ENCODE data around the gene C11orf98. TPM values are rescaled to one million over a fixed set of nuclear protein-coding genes. Genes with fewer than 3 reads are reported as not detected.

C11orf98 gene
- total and polyA plus RNA-seq, 2 donors (not counting 3 experiments of a cell fraction or from before 2014, with no cell fraction given): 39.5 to 61.0 TPM

DNA sequence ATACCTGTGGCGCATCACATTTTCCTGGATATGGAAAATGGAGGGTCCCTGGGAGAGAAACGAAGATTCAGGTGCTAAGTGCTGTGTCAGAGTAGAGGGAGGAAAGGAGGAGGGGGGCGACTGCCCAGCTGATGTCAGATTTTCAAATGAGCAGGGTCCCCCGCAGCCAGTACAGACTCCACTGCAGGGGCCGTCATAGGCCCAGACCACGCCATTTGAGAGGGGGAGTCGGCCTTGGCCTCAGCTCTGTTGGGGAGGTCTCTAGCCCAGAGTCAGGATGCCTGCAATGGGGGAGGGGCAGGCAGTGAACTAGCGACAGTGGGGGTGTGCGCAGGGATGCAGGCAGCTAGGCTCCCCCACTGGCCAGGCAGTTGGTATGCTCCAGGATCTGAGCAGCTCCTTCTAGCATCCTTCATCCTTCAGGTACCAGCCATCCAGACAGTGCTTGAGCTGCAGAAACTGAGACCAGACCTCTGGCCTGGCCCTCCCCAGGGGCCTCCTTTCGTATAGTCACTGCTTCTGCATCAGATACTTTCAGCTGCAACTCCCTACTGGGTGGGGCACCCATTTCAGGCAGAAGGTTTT, 42.4 kb upstream of the C11orf98 start, which contains the start of the genes BSCL2 and GNG3:
Gene BSCL2, minus strand, starts transcription at position 148 of the 585 bp plus-strand sequence. CDS start 229 bp downstream, outside the sequence.
Gene GNG3, plus strand, starts transcription at position 400 of the 585 bp plus-strand sequence. CDS start 620 bp downstream, outside the sequence.
- Histone ChIP-seq H3K9ac (replicated peaks; ENCODE audit: extremely low read depth, insufficient read depth, low read length) (no peak within 1 kb of the TSS), H3K4me1 (ENCODE audit: control insufficient read depth, extremely low read depth, insufficient read depth, low read length) (peaks cover 25% of the 10 kb centered on the region), H2AFZ (ENCODE audit: low read depth, low read length) (peak within 1 kb of the TSS; percentile 89), H4K20me1 (replicated peaks; ENCODE audit: control insufficient read depth, extremely low read depth, insufficient read depth, low read length) (no peaks in the 10 kb centered on the region), H3K9me1 (replicated peaks; ENCODE audit: control insufficient read depth, extremely low read depth, insufficient read depth, low read length) (no peaks in the 10 kb centered on the region), H3K27me3 (ENCODE audit: control insufficient read depth in 2 of 2, insufficient read depth in 2 of 2, low read length in 2 of 2) (no peaks in the 10 kb centered on the region), H3K36me3 (ENCODE audit: control insufficient read depth in 2 of 2, extremely low read depth in 1 of 2, insufficient read depth in 2 of 2, low read length in 2 of 2) (peaks cover 2 to 10% of the 10 kb centered on the region in 2 experiments), H3K9me3 (replicated peaks; ENCODE audit: control insufficient read depth, insufficient read depth, low read length) (no peaks in the 10 kb centered on the region), H3K79me2 (ENCODE audit: control insufficient read depth, insufficient read depth, low read length) (no peaks in the 10 kb centered on the region), H3K4me3 (replicated peaks in 1 of 3; ENCODE audit: insufficient read depth in 1 of 3, low read depth in 1 of 3, low read length in 3 of 3) (peak within 1 kb of the TSS in 2 of 3 experiments; percentile 41 to 60), H3K27ac (ENCODE audit: insufficient read depth, low read depth, low read length) (no peak within 1 kb of the TSS), H3K4me2 (ENCODE audit: insufficient read depth, low read length) (peak within 1 kb of the TSS; percentile 82)
- POLR2A ChIA-PET: interaction anchor here (0.6 kb wide), 1 partner anchor 76 kb away, joined by 7 read pairs; no protein-coding TSS in a partner anchor
- TF ChIP-seq POLR2A (IDR thresholded peaks at IDR 0.05; ENCODE audit: low read depth, low read length) (no peak), JUN (IDR thresholded peaks at IDR 0.05; ENCODE audit: borderline replicate concordance, insufficient read depth, insufficient read length, low read depth) (no peak), GATA2 (IDR thresholded peaks at IDR 0.05; ENCODE audit: insufficient read depth, insufficient read length, low read depth, low read length) (no peak), POLR2AphosphoS5 (IDR thresholded peaks at IDR 0.05; ENCODE audit: insufficient read depth, low read depth, low read length) (no peak), EZH2 (IDR thresholded peaks at IDR 0.05; ENCODE audit: borderline replicate concordance, low read depth, low read length, severe bottlenecking) (no peak), FOS (IDR thresholded peaks at IDR 0.05; ENCODE audit: borderline replicate concordance, insufficient read depth, low read length) (no peak), MYC (IDR thresholded peaks at IDR 0.05; ENCODE audit: low read depth, low read length) (no peak)
- TF ChIP-seq, protein P1, sequence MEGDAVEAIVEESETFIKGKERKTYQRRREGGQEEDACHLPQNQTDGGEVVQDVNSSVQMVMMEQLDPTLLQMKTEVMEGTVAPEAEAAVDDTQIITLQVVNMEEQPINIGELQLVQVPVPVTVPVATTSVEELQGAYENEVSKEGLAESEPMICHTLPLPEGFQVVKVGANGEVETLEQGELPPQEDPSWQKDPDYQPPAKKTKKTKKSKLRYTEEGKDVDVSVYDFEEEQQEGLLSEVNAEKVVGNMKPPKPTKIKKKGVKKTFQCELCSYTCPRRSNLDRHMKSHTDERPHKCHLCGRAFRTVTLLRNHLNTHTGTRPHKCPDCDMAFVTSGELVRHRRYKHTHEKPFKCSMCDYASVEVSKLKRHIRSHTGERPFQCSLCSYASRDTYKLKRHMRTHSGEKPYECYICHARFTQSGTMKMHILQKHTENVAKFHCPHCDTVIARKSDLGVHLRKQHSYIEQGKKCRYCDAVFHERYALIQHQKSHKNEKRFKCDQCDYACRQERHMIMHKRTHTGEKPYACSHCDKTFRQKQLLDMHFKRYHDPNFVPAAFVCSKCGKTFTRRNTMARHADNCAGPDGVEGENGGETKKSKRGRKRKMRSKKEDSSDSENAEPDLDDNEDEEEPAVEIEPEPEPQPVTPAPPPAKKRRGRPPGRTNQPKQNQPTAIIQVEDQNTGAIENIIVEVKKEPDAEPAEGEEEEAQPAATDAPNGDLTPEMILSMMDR (IDR thresholded peaks at IDR 0.05; ENCODE audit: extremely low read depth in 1 of 2, insufficient read depth in 1 of 2, low read depth in 1 of 2, low read length in 2 of 2): no peak
- TF ChIP-seq, protein P2, sequence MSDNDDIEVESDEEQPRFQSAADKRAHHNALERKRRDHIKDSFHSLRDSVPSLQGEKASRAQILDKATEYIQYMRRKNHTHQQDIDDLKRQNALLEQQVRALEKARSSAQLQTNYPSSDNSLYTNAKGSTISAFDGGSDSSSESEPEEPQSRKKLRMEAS (IDR thresholded peaks at IDR 0.05; ENCODE audit: insufficient read depth, insufficient read length): no peak
- no TSS peak for BruUV-seq (replicated peaks)
- intact Hi-C loops (cut with micrococcal nuclease) (loop anchor here (2.0 to 5.0 kb wide), 3 partner anchors 40 to 107 kb away; partner anchors contain the start of genes C11orf98, CSKMT, INTS5 and MTA2), dilution Hi-C loops (cut with MboI; ENCODE audit: extremely low pct_ligation_motif_present, low sequenced_read_pairs) (no loop called here)
- FAIRE-seq (no peak), DNase-seq (ENCODE audit: low read depth, low spot score) (no peak)
- CTCF ChIA-PET: interaction anchor here (1.6 kb wide), 1 partner anchor 42 kb away, joined by 3 read pairs; the partner anchor contains the start of genes C11orf98 and CSKMT

Data from endothelial cell of umbilical vein (primary cell).